GM18499 (cell line): ENCODE data around the gene COLEC12.

Experiments
- ATAC-seq: cut with Tn5 transposase; IDR thresholded peaks from one replicate; pipeline ENCODE4 v1.9.1; 2021; ENCODE audit warnings: moderate number of reproducible peaks; ENCODE audit not compliant: insufficient read depth, unreplicated experiment

The COLEC12 gene

DNA sequence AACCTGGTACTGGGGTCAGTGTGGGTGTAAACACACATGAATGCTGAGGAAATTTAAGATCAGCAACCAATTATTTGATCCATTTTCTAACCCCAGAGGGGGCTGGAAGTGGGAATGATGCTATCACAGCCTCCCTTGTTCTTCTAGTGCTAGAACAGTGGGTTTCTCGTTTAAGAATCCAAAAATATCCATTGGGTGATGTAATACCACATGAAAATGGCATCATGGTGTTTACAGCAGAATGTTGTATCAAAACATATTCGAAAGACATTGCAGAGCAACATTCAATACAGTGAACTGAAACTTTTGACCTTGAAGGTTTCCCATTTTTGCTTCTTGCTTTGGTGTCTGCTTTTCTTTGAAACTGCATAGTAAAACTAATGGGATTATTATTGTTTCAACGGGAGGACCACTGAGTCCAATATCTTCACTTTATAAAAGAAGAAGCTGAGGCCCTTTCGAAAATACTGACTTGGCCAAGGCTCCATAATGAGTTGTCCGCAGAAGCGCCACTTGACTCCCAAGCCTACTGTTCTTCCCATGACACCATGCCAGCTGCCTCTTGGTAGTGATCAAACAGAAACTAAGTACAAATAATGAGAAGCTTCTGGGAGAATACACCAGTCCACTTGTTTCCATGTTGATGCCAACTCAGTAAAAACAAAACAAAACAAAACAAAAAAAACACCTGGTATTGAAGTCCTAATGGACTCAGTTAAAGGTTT, 106.1 kb downstream of the COLEC12 start:
- no peak for ATAC-seq

DNA sequence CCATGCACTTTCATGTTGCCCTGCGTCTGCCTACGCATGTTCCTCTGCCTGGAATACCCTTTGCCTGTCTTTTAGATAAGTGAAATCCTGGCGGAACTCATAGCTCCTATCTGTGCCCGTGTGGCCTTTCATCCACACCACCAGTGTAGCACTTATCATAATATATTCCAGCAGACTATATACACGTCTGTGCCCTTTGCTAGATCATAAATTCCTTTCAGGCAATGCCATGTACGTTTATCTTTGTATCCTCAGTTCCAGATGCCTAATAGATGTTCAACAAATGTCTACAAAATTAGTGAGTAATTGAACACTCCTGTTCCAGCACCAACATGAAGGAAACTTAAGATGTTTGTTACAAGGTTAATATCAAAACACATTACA, 106.9 kb downstream of the COLEC12 start:
- no peak for ATAC-seq

DNA sequence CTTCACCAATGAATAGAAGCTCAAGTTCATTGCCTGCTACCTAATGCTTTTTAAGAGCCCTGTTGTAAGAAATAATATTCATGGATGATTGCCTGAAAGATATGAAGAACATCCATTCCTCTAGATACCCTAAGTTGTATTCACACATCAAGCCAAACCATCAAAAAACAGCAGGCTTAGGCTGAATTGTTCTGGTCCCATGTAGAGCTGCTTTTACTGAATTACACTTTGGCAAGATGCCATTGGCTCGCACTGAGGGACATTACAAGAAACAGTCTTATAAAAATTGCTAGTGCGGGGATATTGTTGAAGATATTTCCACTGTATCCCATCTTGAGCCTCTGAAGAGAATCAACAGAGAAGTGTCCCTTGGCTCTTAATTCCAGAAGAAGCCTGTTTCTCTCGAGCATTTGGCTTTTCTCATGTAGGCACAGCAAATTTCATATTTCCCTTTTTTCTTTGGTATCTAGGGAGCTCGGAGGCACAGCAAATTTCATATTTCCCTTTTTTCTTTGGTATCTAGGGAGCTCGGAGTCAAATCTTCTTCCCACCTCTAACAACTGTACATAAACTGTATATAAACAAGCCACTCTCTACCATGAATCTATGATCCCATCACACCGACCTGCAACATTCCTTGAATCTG, 107.5 kb downstream of the COLEC12 start:
- no peak for ATAC-seq

DNA sequence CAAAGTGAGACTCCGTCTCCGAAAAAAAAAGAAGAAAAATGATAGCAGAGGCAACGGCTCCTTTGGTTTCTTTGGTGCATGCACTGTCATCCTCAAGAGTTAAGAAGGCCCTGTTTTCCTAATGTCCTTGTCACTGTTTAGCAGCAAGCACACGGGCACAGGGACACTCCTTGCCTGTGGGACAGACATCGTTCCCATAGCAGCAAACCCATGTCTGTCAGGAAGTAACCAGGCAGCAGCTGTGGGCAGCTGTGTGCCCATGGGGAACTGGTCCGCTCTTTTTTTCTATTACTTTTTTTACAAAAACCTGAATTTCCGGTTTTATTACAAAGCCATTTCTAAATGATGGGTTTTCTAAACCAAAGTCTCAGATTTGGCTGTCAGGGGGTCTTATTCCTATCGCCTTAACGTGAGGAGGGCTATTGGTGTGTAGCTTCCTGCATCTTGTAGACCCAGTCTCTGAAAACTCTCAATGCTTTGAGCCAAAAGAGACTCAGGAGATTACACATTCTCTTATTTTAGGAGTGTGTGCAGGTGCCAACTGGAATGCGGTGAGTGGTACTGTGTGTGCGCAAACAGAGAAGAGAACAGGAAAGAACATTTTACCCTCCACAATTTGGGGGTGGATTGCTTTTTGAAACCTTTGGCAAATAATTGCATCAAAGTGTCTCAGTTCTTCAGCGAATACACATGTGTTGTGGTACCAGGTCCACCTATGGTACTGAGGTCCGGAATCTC, 109.6 kb downstream of the COLEC12 start:
- ATAC-seq: no peak

DNA sequence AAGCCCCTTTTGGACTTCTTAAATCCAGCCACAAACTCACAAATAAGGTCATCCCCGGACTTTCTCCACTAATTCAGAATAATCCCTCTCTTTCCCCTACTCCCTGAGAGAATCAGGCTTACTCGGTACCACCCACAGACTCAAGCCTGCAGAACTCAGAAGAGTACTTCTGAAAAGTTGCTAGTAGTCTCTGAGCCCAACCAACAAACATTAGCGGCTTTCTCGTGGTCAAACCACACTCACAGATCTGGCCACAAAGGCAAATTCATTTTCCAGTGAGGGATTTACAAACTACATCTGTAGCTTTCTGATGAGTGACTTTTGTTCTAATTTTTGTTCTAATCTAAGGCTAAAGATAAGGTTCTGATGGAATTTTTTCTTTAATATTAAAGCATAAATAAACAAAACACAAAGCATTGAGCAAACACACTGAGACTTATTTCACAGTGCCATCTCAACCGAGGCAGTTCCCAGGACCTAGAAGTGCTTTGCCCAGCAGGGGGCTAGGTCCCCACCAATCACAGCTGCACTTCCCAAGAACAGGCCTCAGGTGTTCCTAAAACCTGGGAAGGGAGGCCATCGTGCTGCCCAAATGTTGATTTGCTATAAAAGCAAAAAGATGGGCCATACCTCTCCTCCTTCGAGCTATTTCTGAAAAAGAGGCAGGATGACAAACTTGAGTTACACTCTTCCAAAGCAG, 110.7 kb downstream of the COLEC12 start:
- ATAC-seq: no peak

DNA sequence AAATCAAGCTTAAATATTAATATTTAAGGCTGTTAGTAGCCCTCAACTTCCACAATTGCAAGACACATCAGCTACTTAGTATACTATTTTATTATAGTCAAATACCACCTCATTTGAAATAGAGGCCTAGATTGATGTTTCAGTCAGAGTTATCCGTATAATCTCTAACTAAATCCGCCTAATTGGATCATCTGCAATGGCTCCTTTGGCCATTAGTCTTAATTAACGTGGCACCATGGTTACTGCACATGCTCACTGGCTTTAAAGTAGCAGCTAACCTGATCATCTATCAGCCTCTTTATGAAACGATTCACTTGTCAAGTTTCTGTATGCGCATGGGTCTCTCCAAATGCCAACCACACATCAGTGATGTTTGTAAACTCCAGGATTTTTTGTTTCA, 112.3 kb downstream of the COLEC12 start:
- no peak for ATAC-seq

DNA sequence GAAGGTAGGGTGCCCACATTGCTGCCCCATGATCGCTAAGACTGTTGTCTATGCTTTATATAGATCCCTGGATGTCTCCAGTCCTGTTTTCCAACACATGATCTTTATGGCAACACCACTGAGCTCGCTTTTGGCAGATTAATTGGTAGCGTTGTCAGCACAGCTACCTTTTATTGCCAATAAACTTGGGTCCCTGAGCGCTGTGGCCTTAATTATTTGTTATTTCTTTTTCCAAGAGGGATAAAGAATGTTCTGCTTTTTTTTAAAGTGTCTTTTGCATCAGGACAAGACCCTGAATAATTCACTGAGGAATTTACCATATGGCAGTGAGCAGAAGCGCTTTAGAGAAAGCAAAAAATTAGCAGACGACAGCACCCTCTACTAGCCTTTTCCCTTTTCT, 113.5 kb downstream of the COLEC12 start:
- ATAC-seq: no peak

DNA sequence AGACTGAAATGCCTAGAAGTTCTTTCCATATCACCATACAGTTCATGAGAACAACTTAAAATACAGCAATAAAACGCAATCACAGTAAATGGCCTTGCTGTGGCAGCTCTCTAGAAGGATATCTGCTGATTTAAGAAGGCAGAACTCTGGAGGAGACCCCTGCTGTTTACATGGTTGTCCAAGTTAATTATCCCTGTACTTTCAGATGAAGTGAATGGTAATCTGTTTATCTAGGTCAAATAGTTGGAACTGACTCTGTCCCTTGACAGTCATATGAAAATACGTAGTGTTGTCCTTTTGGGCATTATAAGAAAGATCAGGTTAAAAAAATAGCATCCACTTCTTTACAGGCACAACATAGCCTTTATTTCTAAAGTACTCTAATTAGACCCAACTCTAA, 115.6 kb downstream of the COLEC12 start:
- no peak for ATAC-seq

DNA sequence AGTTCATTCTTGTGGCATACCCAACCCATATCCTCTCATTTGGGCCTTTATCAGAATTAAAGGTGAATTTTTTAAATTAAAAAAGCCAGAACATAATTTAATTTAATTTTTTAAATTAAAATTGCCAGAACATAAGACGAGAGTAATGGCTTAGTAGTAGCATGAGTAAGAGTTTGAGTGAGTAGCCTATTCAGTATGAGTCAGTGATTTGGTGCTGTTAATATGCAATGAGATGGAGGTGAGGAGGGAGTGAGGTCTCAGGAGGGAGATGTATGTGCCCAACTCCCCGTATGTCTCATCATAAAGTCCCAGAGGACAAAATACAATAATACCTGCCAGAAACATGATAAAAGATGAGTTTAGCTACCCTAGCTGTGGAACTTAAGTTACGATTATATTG, 117.4 kb downstream of the COLEC12 start:
- no peak for ATAC-seq

DNA sequence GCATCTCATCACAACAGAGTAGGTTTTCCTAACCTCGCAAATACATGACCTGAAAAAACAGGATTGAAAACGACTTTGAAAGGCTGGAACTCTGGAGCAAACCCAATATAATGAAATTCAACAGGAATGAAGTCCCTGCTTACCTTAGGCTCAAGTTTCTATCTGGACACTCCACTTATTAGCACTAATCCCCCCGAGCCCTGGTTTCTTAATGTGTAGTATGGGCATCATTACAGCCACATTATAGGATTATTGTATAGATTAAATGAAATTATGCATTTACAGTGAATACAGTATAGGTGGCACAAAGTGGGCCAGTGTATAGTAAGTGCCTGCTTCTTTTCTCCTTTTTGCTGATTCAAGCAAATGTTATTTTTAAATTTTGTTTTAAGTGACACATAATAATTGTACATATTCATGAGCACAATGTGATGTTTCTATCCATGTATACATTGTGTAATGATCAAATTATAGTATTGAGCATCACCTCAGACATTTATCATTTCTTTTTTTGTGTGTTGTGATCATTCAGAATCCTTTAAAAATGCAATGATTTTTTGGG, 118.0 kb downstream of the COLEC12 start:
- ATAC-seq: no peak

DNA sequence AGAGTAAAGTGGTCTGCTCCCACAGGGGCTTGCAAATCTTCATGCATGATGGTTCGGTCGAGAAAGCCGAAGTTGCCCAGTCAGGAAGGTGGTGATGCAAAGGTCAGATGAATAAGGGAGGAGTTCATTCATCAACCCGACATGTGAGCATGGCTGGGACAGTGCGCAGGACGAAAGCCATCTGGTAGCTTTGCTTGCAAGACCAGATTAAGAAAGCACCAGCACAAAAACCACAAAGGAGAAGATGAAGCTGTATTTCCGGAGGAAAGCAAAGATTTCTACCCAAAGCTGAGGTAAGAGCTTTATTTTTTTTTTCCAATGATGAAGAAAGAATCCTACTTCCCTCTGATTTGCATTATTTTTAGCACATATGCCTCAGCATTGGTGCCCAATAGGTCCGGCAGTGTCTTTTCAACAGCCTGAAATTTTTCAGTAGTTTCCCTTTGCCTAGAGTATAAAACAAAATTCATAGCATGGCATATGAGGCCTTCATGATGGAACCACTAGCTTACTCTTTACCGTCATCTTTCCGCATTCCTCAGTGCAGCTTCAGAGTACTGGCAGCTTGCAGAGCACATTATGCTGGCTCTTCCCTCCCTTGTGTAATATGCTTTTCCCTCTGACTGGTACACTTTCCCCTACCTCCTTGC, 120.7 kb downstream of the COLEC12 start:
- ATAC-seq: no peak

DNA sequence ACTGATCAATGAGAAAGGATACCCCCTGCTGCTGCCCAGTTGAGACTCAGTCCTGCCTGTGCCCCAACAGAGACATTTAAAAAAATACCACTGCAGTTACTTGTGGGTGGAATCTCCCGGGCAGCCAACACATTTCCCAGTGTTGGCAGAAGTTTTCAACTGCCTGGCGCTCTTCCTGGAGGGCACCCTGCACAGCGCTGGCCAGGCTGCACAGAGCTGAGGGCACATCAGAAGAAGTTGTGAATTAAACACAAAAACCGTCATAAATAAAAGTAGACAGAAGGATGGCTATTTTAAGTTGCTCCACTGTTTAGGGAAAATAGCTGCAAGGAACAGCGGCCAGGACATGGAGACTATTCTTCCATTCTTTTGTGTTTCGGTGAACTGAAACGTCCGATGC, 122.4 kb downstream of the COLEC12 start:
- no peak for ATAC-seq

DNA sequence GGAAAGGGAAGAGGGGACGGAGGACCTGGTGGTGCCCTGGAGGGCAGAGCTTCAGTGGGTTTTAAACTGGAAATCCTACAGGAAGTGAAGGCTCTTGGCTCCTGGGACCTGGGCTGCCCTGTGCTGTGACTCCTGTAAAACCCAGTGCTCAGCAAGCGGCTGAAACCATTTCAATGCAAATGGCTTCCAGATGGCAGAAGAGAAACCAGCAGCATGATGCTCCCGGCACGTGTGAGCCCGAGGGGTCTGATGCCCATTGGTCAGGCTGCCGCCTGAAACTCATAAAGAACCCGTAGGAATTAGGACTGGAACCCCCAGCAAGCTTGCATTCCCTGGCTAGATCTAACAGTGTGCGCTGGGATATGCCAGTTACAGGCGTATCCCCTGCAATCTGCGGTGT, 123.4 kb downstream of the COLEC12 start:
- ATAC-seq: no peak

DNA sequence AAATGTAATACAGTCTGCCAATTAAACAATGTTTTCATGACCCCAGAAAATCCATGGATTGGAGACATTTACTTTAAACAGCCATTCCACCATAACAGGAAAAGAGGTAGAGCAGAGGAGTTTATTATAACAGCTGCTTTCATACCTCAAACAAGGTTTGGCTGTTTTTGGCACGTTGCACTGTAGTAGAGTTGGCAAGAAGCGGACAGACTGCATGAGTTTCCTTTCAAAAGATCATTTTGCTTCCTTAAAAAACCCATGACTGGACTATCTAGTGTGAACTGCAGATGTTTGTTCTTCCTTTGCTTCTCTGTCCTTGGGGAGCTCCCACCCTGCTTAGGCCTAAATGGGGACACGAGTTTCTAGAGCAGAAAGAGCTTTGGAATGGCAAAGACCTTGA, 124.2 kb downstream of the COLEC12 start:
- ATAC-seq: no peak

DNA sequence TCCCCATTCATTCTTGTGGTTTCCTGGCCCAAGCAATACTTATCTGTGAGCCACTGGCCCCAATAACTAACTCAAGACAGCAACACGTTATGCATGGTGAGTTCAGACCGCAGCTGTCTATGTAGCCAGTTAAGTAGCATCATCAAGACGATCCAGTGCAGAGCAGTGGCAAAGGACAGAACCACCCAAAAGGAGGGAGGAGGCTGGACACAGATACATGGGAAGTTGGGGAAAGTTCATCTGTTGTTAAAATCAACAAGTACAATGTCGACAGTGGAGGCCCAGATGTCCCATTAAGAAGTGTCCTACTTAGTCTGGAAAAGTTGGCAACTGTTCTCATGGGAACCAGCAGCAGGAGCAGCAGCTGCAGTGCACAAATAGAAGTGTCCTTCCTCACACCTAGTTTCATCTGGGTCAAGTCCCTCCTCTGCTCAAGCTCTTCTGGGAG, 125.8 kb downstream of the COLEC12 start:
- peak; percentile 75 for ATAC-seq

DNA sequence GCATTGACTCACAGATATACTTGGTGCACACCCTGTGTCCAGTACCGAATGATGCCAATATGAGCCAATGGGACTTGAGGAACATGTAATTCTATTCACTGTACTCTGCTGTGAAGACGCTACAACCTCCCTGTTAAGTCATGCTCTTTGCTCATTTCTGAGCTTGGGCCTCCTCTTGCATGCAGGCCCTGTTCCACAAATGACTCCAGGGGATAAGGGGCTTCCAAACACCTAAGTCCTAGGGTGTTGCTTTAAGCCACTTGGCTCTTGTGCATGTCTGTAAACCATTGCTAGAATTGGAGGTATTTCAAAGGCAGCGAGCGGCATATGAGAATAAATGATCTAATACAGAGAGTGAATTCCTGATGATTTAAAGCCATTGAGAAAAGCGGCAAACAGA, 126.7 kb downstream of the COLEC12 start:
- ATAC-seq: no peak

DNA sequence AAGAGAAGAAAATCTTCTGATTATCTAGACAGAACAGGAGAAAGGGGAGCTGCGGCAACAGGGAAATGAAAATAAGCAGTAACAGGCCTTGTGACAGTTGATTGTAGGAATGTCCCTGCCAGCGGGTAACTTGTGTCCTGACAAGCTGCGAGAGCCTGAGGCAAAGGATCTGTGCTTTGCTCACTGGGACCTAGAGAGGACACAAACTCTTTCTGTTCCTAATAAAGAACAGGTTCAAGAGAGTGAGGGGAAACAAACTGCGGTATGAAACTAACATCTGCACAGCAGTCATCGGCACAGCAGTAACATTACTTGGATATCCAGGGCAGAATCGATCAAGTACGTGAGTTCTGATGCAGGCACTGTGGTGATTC, 128.9 kb downstream of the COLEC12 start:
- no peak for ATAC-seq

DNA sequence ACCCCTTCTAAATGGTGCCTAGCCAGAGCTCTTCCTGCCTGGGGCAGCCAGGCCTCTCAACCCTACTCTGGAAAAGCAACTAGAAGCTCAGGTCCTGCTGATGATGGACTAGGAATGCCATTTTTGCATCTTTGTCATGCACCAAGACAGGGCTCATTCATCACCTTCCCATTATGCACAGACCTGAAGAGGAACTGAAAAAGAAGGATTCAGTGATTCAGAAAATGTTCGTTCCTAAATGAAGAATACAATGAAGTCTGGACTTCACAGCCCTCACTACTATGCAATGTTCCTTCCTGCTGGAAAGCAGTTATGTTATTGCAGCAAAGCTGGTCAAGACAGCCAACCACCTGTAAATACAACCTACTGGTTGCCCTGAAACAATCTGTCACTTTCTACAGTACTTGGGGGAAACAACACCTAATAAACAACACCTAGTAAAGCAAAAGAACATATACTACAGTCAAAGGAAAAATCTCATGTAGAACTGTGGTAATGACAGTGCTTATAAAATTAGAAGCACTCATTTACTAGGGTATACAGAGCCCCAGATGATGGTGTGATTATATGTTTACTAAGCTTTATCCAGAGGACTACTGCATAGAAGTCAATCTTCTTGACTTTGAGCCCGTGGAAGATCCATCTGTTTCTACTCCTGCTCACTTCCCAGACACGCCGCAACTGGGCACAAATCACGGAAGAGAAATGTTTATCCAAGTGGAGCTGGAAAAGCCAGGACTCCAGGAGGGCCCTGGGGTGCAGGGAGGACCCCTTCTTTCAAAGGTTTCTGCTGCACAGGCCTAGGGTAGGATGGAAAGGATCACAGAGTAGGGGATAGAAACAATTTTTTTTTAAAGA, 129.5 kb downstream of the COLEC12 start:
- no peak for ATAC-seq
